SK-N-SH (cell line): ENCODE data around the gene TMEM184A. TPM values are rescaled to one million over a fixed set of nuclear protein-coding genes. Genes with fewer than 3 reads are reported as not detected.

ENCODE experiments used
- CTCF ChIA-PET: fragments of 300-600, 350-600 bp; formaldehyde crosslinking; extraction: SDS; loops from one replicate; lab custom pipeline; 2021; lab: Yijun Ruan, JAX
- POLR2A ChIA-PET: fragments of 350-600 bp; sonication (Branson Sonifier 250); formaldehyde crosslinking; extraction: SDS; loops from one replicate; lab custom pipeline; 2020; ENCODE audit warnings: antibody characterized with exemption, inconsistent platforms; lab: Yijun Ruan, JAX
- DNase-seq: peaks from one replicate; pipeline ENCODE4 v3.0.0; 2012
- H2AFZ ChIP-seq: fragments of 200-600 bp; sonication (generic); 2 replicates; pipeline ENCODE4 v1.8.1; 2016; ENCODE audit warnings: antibody characterized with exemption, mild to moderate bottlenecking, low read depth
- H3F3A ChIP-seq: fragments of 200-600 bp; sonication (generic); replicated peaks from 2 replicates; pipeline ENCODE3; 2016; ENCODE audit warnings: antibody characterized with exemption, mild to moderate bottlenecking; ENCODE audit not compliant: insufficient read depth
- H3K27ac ChIP-seq, 2 experiments: fragments of 200-500 bp in 1 of 2; fragments of 200-600 bp in 1 of 2; sonication (Bioruptor generic) in 1 of 2; sonication (generic), shearing (Covaris generic) in 1 of 2; 2 replicates each; pipeline versions ENCODE4 v1.5.1 to v1.6.1; 2014 to 2016; ENCODE audit warnings: low read depth in 2 of 2, inconsistent platforms in 1 of 2, low read length in 1 of 2, mild to moderate bottlenecking in 1 of 2, mixed read lengths in 1 of 2
- H3K27me3 ChIP-seq: fragments of 200-600 bp; sonication (generic), shearing (Covaris generic); 2 replicates; pipeline ENCODE4 v1.6.1; 2016; ENCODE audit warnings: mixed run types; ENCODE audit not compliant: insufficient read depth
- H3K36me3 ChIP-seq, 2 experiments: fragments of 200-500 bp in 1 of 2; fragments of 200-600 bp in 1 of 2; sonication (Bioruptor generic) in 1 of 2; sonication (generic) in 1 of 2; replicated peaks in 1 of 2; 2 replicates each; pipeline versions ENCODE3 to v1.5.1; 2014 to 2016; ENCODE audit warnings: low read length in 1 of 2, mild to moderate bottlenecking in 1 of 2; ENCODE audit not compliant: insufficient read depth in 2 of 2, control insufficient read depth in 1 of 2
- H3K4me1 ChIP-seq, 2 experiments: fragments of 200-500 bp in 1 of 2; fragments of 200-600 bp in 1 of 2; sonication (Bioruptor generic) in 1 of 2; sonication (generic), shearing (Covaris generic) in 1 of 2; 2 replicates each; pipeline versions ENCODE4 v1.5.1 to v1.6.1; 2014 to 2016; ENCODE audit warnings: low read depth in 1 of 2, low read length in 1 of 2, mixed run types in 1 of 2; ENCODE audit not compliant: insufficient read depth in 2 of 2, control insufficient read depth in 1 of 2
- H3K4me2 ChIP-seq: fragments of 200-600 bp; sonication (generic), shearing (Covaris generic); 2 replicates; pipeline ENCODE4 v1.6.1; 2017; ENCODE audit warnings: mixed run types
- H3K4me3 ChIP-seq, 2 experiments: fragments of 200-500 bp in 1 of 2; fragments of 200-600 bp in 1 of 2; sonication (Bioruptor generic) in 1 of 2; sonication (generic), shearing (Covaris generic) in 1 of 2; 2 replicates each; pipeline versions ENCODE4 v1.5.1 to v1.8.1; 2014 to 2016; ENCODE audit warnings: low read depth in 2 of 2, inconsistent platforms in 1 of 2, low read length in 1 of 2, mild to moderate bottlenecking in 1 of 2, mixed read lengths in 1 of 2, moderate library complexity in 1 of 2
- H3K79me2 ChIP-seq: fragments of 200-600 bp; sonication (generic); 2 replicates; pipeline ENCODE4 v1.8.1; 2017; ENCODE audit warnings: mild to moderate bottlenecking; ENCODE audit not compliant: insufficient read depth
- H3K9ac ChIP-seq: fragments of 200-600 bp; sonication (generic); 2 replicates; pipeline ENCODE4 v1.6.1; 2017; ENCODE audit warnings: mixed run types
- H3K9me2 ChIP-seq: fragments of 200-600 bp; sonication (generic); 2 replicates; pipeline ENCODE4 v1.6.1; 2017; ENCODE audit warnings: mixed run types
- H3K9me3 ChIP-seq: fragments of 200-600 bp; sonication (generic); 2 replicates; pipeline ENCODE4 v1.6.1; 2017; ENCODE audit warnings: mixed run types, mild to moderate bottlenecking, moderate library complexity
- H4K20me1 ChIP-seq: fragments of 200-600 bp; sonication (generic); 2 replicates; pipeline ENCODE4 v1.6.1; 2017; ENCODE audit warnings: mild to moderate bottlenecking, mixed run types; ENCODE audit not compliant: insufficient read depth
- GABPA ChIP-seq: IDR thresholded peaks from 2 replicates; pipeline ENCODE4 v1.4.0; 2012; ENCODE audit warnings: low read depth, mild to moderate bottlenecking
- JUND ChIP-seq: IDR thresholded peaks from 2 replicates; pipeline ENCODE4 v1.4.0; 2012
- RAD21 ChIP-seq: IDR thresholded peaks from 2 replicates; pipeline ENCODE4 v1.6.1; 2012; ENCODE audit warnings: mild to moderate bottlenecking, low read length
- RXRA ChIP-seq: IDR thresholded peaks from 2 replicates; pipeline ENCODE4 v1.4.0; 2012; ENCODE audit warnings: low read depth, mild to moderate bottlenecking, borderline replicate concordance
- TCF12 ChIP-seq: IDR thresholded peaks from 2 replicates; pipeline ENCODE4 v1.4.0; 2012
- TEAD4 ChIP-seq: IDR thresholded peaks from 2 replicates; pipeline ENCODE4 v1.4.0; 2012; ENCODE audit warnings: mild to moderate bottlenecking, borderline replicate concordance; ENCODE audit not compliant: insufficient read depth
- YY1 ChIP-seq: IDR thresholded peaks from 2 replicates; pipeline ENCODE4 v1.4.0; 2012; ENCODE audit warnings: low read depth, mild to moderate bottlenecking
- WGBS: methylation state at CpG from one replicate; pipeline ENCODE4 v1.1.6; 2017; ENCODE audit warnings: low lambda C conversion rate; 5-methylcytosine and 5-hydroxymethylcytosine counted together
- polyA plus RNA-seq, 3 experiments: library from polyadenylated mRNA; depleted of rRNA; stranded (reverse); fragments of >200 nt; gene quantifications; 2 replicates each; pipeline ENCODE4 v1.2.3, GENCODE V29; 2012
- TF ChIP-seq, protein P1 (sequence below): fragments of 200-600 bp; sonication (generic); IDR thresholded peaks from 2 replicates; pipeline ENCODE4 v1.6.1; 2017; ENCODE audit warnings: antibody characterized with exemption, mild to moderate bottlenecking, moderate library complexity
- TF ChIP-seq, protein P2 (sequence below): IDR thresholded peaks from 2 replicates; pipeline ENCODE4 v1.4.0; 2012; ENCODE audit warnings: low read depth
- TF ChIP-seq, protein P3 (sequence below): IDR thresholded peaks from 2 replicates; pipeline ENCODE4; 2012
- TF ChIP-seq, protein P4 (sequence below): fragments of 150-350 bp; IDR thresholded peaks from 2 replicates; pipeline ENCODE4 v1.6.1; 2017; ENCODE audit warnings: antibody characterized with exemption, low read length, low read depth, borderline replicate concordance

The TMEM184A gene
- polyA plus RNA-seq, 1 of the 3 experiments (the other 2 are of a cell fraction): 1.5 TPM

- no peak for DNase-seq
- peaks cover 11% of the 10 kb centered on the region for H3F3A ChIP-seq
- TF ChIP-seq, protein P1, sequence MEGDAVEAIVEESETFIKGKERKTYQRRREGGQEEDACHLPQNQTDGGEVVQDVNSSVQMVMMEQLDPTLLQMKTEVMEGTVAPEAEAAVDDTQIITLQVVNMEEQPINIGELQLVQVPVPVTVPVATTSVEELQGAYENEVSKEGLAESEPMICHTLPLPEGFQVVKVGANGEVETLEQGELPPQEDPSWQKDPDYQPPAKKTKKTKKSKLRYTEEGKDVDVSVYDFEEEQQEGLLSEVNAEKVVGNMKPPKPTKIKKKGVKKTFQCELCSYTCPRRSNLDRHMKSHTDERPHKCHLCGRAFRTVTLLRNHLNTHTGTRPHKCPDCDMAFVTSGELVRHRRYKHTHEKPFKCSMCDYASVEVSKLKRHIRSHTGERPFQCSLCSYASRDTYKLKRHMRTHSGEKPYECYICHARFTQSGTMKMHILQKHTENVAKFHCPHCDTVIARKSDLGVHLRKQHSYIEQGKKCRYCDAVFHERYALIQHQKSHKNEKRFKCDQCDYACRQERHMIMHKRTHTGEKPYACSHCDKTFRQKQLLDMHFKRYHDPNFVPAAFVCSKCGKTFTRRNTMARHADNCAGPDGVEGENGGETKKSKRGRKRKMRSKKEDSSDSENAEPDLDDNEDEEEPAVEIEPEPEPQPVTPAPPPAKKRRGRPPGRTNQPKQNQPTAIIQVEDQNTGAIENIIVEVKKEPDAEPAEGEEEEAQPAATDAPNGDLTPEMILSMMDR: no peak
- TF ChIP-seq, protein P2, sequence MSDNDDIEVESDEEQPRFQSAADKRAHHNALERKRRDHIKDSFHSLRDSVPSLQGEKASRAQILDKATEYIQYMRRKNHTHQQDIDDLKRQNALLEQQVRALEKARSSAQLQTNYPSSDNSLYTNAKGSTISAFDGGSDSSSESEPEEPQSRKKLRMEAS: no peak
- TF ChIP-seq, protein P3, sequence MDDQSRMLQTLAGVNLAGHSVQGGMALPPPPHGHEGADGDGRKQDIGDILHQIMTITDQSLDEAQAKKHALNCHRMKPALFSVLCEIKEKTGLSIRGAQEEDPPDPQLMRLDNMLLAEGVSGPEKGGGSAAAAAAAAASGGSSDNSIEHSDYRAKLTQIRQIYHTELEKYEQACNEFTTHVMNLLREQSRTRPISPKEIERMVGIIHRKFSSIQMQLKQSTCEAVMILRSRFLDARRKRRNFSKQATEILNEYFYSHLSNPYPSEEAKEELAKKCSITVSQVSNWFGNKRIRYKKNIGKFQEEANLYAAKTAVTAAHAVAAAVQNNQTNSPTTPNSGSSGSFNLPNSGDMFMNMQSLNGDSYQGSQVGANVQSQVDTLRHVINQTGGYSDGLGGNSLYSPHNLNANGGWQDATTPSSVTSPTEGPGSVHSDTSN: no peak
- TF ChIP-seq TEAD4 (no peak), YY1 (no peak), RXRA (no peak), TCF12 (no peak)
- no peaks in the 10 kb centered on the region for H3K79me2 ChIP-seq
- no peak overlapping the region for H3K4me2 ChIP-seq
- no peaks in the 10 kb centered on the region for H3K36me3 ChIP-seq
- H3K4me3 ChIP-seq: no peak overlapping the region
- no peaks in the 10 kb centered on the region for H3K27me3 ChIP-seq
- no peaks in the 10 kb centered on the region for H4K20me1 ChIP-seq
- POLR2A ChIA-PET: no interaction called here
- no peaks in the 10 kb centered on the region for H3K9me3 ChIP-seq
- CTCF ChIA-PET: interaction anchor here (0.6 to 1.3 kb wide), 3 partner anchors 52 to 424 kb away, joined by 3 to 4 read pairs (median 3); no protein-coding TSS in a partner anchor
- peaks cover 4 to 12% of the 10 kb centered on the region in 2 experiments; a peak in 2 of 4 replicates for H3K4me1 ChIP-seq
- H3K9ac ChIP-seq: no peak overlapping the region
- 96% methylated on average over 9 of the region's 16 CpGs for WGBS
- H2AFZ ChIP-seq: no peak overlapping the region
- H3K27ac ChIP-seq: no peak overlapping the region
- H3K9me2 ChIP-seq: no peaks in the 10 kb centered on the region
Observed at GRCh38 chr7:1510780-1511154, 45.2 kb downstream of the TMEM184A start.

DNA sequence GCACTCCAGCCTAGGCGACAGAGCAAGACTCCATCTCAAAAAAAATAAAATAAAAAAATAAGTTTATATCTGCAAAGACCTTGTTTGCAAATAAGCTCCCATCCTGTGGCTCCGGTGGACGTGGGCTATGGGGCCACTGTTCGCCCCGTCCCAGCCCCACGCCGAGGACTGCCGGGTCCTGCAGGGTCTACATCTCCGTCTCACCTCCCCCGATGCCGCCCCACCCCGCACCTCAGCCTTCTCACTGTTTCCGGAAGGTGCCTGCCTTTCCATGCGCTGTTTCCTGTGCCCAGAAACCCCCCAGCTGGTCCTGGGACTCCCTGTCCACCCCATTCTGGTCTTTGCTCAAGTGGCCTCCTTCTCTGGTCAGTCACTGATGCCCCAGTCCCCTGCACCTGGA, 46.8 kb downstream of the TMEM184A start:
- no peak overlapping the region for H3K27ac ChIP-seq
- no peak overlapping the region for H3K4me3 ChIP-seq
- no peaks in the 10 kb centered on the region for H3K36me3 ChIP-seq
- peaks cover 4 to 14% of the 10 kb centered on the region in 2 experiments; a peak in 2 of 4 replicates for H3K4me1 ChIP-seq
- CTCF ChIA-PET: interaction anchor here (4.2 kb wide), 1 partner anchor 35 kb away, joined by 15 read pairs; no protein-coding TSS in a partner anchor
- WGBS: 94% methylated on average over 14 of the region's 14 CpGs
- H3F3A ChIP-seq: peaks cover 11% of the 10 kb centered on the region
- H4K20me1 ChIP-seq: no peaks in the 10 kb centered on the region
- no peaks in the 10 kb centered on the region for H3K9me3 ChIP-seq
- no peaks in the 10 kb centered on the region for H3K9me2 ChIP-seq
- H3K27me3 ChIP-seq: no peaks in the 10 kb centered on the region
- no peak overlapping the region for H3K9ac ChIP-seq
- H3K79me2 ChIP-seq: no peaks in the 10 kb centered on the region
- TF ChIP-seq TCF12 (no peak), RAD21 (no peak), GABPA (no peak), TEAD4 (no peak), JUND (no peak)
- TF ChIP-seq, protein P4, sequence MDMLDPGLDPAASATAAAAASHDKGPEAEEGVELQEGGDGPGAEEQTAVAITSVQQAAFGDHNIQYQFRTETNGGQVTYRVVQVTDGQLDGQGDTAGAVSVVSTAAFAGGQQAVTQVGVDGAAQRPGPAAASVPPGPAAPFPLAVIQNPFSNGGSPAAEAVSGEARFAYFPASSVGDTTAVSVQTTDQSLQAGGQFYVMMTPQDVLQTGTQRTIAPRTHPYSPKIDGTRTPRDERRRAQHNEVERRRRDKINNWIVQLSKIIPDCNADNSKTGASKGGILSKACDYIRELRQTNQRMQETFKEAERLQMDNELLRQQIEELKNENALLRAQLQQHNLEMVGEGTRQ: no peak
- TF ChIP-seq, protein P2: no peak
- DNase-seq: no peak
- H3K4me2 ChIP-seq: no peak overlapping the region
- no peak overlapping the region for H2AFZ ChIP-seq
- POLR2A ChIA-PET: no interaction called here
